Hepatocyte (in vitro differentiated cells): Measurements from ENCODE around the gene C16orf92. TPM values are rescaled to one million over a fixed set of nuclear protein-coding genes. Genes with fewer than 3 reads are reported as not detected.

Experiments used
- DNase-seq: peaks from one replicate; pipeline ENCODE4 v3.0.0-alpha.2; 2016; ENCODE audit warnings: low spot score
- H2AFZ ChIP-seq: fragments of 200-600 bp; sonication (generic); 2 replicates; pipeline ENCODE4 v1.6.0; 2016; ENCODE audit warnings: antibody characterized with exemption, mild to moderate bottlenecking
- H3K27ac ChIP-seq: fragments of 200-600 bp; sonication (generic); 2 replicates; pipeline ENCODE4 v1.5.1; 2016; ENCODE audit warnings: mild to moderate bottlenecking
- H3K27me3 ChIP-seq: fragments of 200-600 bp; sonication (generic); 2 replicates; pipeline ENCODE4 v1.6.1; 2016
- H3K36me3 ChIP-seq: fragments of 200-600 bp; sonication (generic); replicated peaks from 2 replicates; pipeline ENCODE4 v1.5.1; 2016; ENCODE audit warnings: low read depth; ENCODE audit not compliant: insufficient read depth
- H3K4me1 ChIP-seq: fragments of 200-600 bp; sonication (generic); 2 replicates; pipeline ENCODE4 v1.5.1; 2016; ENCODE audit warnings: mild to moderate bottlenecking, moderate library complexity; ENCODE audit not compliant: insufficient read depth
- H3K4me2 ChIP-seq: fragments of 200-600 bp; sonication (generic); 2 replicates; pipeline ENCODE4 v1.6.0; 2016
- H3K4me3 ChIP-seq: fragments of 200-600 bp; sonication (generic); 2 replicates; pipeline ENCODE4 v1.5.1; 2016; ENCODE audit warnings: mild to moderate bottlenecking
- H3K79me2 ChIP-seq: fragments of 200-600 bp; sonication (generic); 2 replicates; pipeline ENCODE4 v1.6.0; 2017; ENCODE audit warnings: mild to moderate bottlenecking
- H3K9me2 ChIP-seq: fragments of 200-600 bp; sonication (generic); replicated peaks from 2 replicates; pipeline ENCODE4 v1.6.0; 2017; ENCODE audit warnings: mild to moderate bottlenecking; ENCODE audit not compliant: insufficient read depth
- H3K9me3 ChIP-seq: fragments of 200-600 bp; sonication (generic); 2 replicates; pipeline ENCODE4 v1.5.1; 2016; ENCODE audit warnings: low read depth, mild to moderate bottlenecking
- H4K20me1 ChIP-seq: fragments of 200-600 bp; sonication (generic); 2 replicates; pipeline ENCODE4 v1.6.0; 2016; ENCODE audit warnings: mild to moderate bottlenecking; ENCODE audit not compliant: insufficient read depth, poor library complexity, severe bottlenecking
- CTCF ChIP-seq: fragments of 200-600 bp; sonication (generic); IDR thresholded peaks from 2 replicates; pipeline ENCODE4 v1.5.1; 2016; ENCODE audit warnings: antibody characterized with exemption, mild to moderate bottlenecking; ENCODE audit not compliant: poor library complexity
- EZH2 ChIP-seq: fragments of 200-600 bp; sonication (generic); IDR thresholded peaks from 2 replicates; pipeline ENCODE4 v1.6.1; 2016; ENCODE audit warnings: antibody characterized with exemption, mild to moderate bottlenecking, borderline replicate concordance
- EZH2phosphoT487 ChIP-seq: fragments of 200-600 bp; sonication (generic); IDR thresholded peaks from one replicate; pipeline ENCODE4 v1.6.1; 2018; ENCODE audit warnings: antibody characterized with exemption, mild to moderate bottlenecking, low read depth, moderate library complexity; ENCODE audit not compliant: unreplicated experiment, severe bottlenecking
- WGBS: methylation state at CpG from one replicate; pipeline ENCODE4 v1.1.6; 2016; ENCODE audit warnings: low lambda C conversion rate; ENCODE audit errors: missing lambda C conversion rate; 5-methylcytosine and 5-hydroxymethylcytosine counted together
- polyA plus RNA-seq: library from polyadenylated mRNA; unstranded; fragments of >200 nt; fragmentation: Nextera tagmentation; extraction: Ambion mirVana; gene quantifications from 2 replicates; pipeline ENCODE4 v1.2.1, GENCODE V29; 2016
- total RNA-seq: library from RNA; depleted of rRNA; stranded (reverse); fragments of >200 nt; gene quantifications from 2 replicates; pipeline ENCODE4 v1.2.3, GENCODE V29; 2014

The C16orf92 gene
- total and polyA plus RNA-seq, 2 experiments from 2014 or later, result not detected

GRCh38 chr16:30041841-30042240, 18.8 kb downstream of the C16orf92 start:
- 51% methylated on average over 5 of the region's 5 CpGs for WGBS
- Histone ChIP-seq H3K4me3 (no peak overlapping the region), H3K27me3 (no peaks in the 10 kb centered on the region), H3K36me3 (no peaks in the 10 kb centered on the region), H4K20me1 (no peaks in the 10 kb centered on the region), H3K9me3 (no peaks in the 10 kb centered on the region), H2AFZ (no peak overlapping the region), H3K4me2 (no peak overlapping the region), H3K27ac (no peak overlapping the region), H3K9me2 (no peaks in the 10 kb centered on the region), H3K79me2 (no peaks in the 10 kb centered on the region), H3K4me1 (no peaks in the 10 kb centered on the region)
- no peak for DNase-seq
- TF ChIP-seq EZH2 (no peak), CTCF (peak; percentile 54)

- H3K27ac ChIP-seq, result no peak overlapping the region
- H3K9me2 ChIP-seq, result no peaks in the 10 kb centered on the region
- no peak overlapping the region for H3K4me2 ChIP-seq
- no peaks in the 10 kb centered on the region for H3K4me1 ChIP-seq
- H2AFZ ChIP-seq, result no peak overlapping the region
- WGBS, result 63% methylated on average over 8 of the region's 8 CpGs
- no peaks in the 10 kb centered on the region for H3K36me3 ChIP-seq
- no peak for TF ChIP-seq CTCF
- no peak for TF ChIP-seq EZH2phosphoT487
- TF ChIP-seq EZH2, result no peak
- H3K9me3 ChIP-seq, result no peaks in the 10 kb centered on the region
- H3K27me3 ChIP-seq, result no peaks in the 10 kb centered on the region
- no peak overlapping the region for H3K4me3 ChIP-seq
- DNase-seq, result no peak
- H4K20me1 ChIP-seq, result no peaks in the 10 kb centered on the region
- no peaks in the 10 kb centered on the region for H3K79me2 ChIP-seq
Observed at GRCh38 chr16:30046178-30046577, 23.2 kb downstream of the C16orf92 start.

GRCh38 chr16:30046588-30046987, 23.6 kb downstream of the C16orf92 start:
- Histone ChIP-seq H3K4me3 (no peak overlapping the region), H3K4me1 (no peaks in the 10 kb centered on the region), H3K9me3 (no peaks in the 10 kb centered on the region), H3K36me3 (no peaks in the 10 kb centered on the region), H3K27me3 (no peaks in the 10 kb centered on the region), H3K4me2 (no peak overlapping the region), H3K9me2 (no peaks in the 10 kb centered on the region), H4K20me1 (no peaks in the 10 kb centered on the region), H2AFZ (no peak overlapping the region), H3K27ac (no peak overlapping the region), H3K79me2 (no peaks in the 10 kb centered on the region)
- WGBS, result 82% methylated on average over 1 of the region's 1 CpG
- TF ChIP-seq CTCF (no peak), EZH2phosphoT487 (no peak), EZH2 (no peak)
- DNase-seq, result no peak

- no peaks in the 10 kb centered on the region for H3K36me3 ChIP-seq
- no peaks in the 10 kb centered on the region for H3K9me3 ChIP-seq
- no peak overlapping the region for H3K4me2 ChIP-seq
- no peaks in the 10 kb centered on the region for H3K27me3 ChIP-seq
- H3K79me2 ChIP-seq, result no peaks in the 10 kb centered on the region
- no peak for DNase-seq
- no peak overlapping the region for H3K27ac ChIP-seq
- no peak overlapping the region for H3K4me3 ChIP-seq
- no peaks in the 10 kb centered on the region for H4K20me1 ChIP-seq
- no peaks in the 10 kb centered on the region for H3K9me2 ChIP-seq
- TF ChIP-seq CTCF (no peak), EZH2phosphoT487 (no peak)
- H2AFZ ChIP-seq, result no peak overlapping the region
- peaks cover 6% of the 10 kb centered on the region for H3K4me1 ChIP-seq
- 93% methylated on average over 8 of the region's 8 CpGs for WGBS
Observed at GRCh38 chr16:30049871-30050270, 26.9 kb downstream of the C16orf92 start.
